CD8-positive, alpha-beta memory T cell (primary cell): ENCODE results near the gene RPP30. TPM values are rescaled to one million over a fixed set of nuclear protein-coding genes. Genes with fewer than 3 reads are reported as not detected.
A peak's percentile ranks its signal among the peaks of the same experiment; 100 is the strongest.

Source experiments
- CTCF ChIA-PET: fragments of 350-600 bp; sonication (Branson Sonifier 250); formaldehyde crosslinking; loops from one replicate; lab custom pipeline; 2021; ENCODE audit warnings: antibody characterized with exemption; lab: Charles Lee
- POLR2A ChIA-PET: fragments of 350-600 bp; sonication (Branson Sonifier 250); formaldehyde crosslinking; loops from one replicate; lab custom pipeline; 2021; ENCODE audit warnings: antibody characterized with exemption; lab: Charles Lee
- DNase-seq, 5 donors: peaks; one replicate each; pipeline versions ENCODE4 v3.0.0 to v3.0.0-alpha.2; 2020 to 2022; ENCODE audit warnings: mixed read lengths in 1 of 5
- H3K27ac ChIP-seq: one replicate; pipeline ENCODE4 v1.7.0; 2013; ENCODE audit warnings: low read depth, mild to moderate bottlenecking, low read length, moderate library complexity
- H3K27me3 ChIP-seq: 2 replicates; pipeline ENCODE4 v1.7.0; 2013; ENCODE audit warnings: low read length, mild to moderate bottlenecking; ENCODE audit not compliant: insufficient read depth, poor library complexity, severe bottlenecking
- H3K36me3 ChIP-seq: 2 replicates; pipeline ENCODE4 v1.7.0; 2013; ENCODE audit warnings: mild to moderate bottlenecking, low read length, moderate library complexity; ENCODE audit not compliant: insufficient read depth
- H3K4me1 ChIP-seq: 2 replicates; pipeline ENCODE4 v1.7.0; 2013; ENCODE audit warnings: mild to moderate bottlenecking, low read length, moderate library complexity; ENCODE audit not compliant: insufficient read depth
- H3K4me3 ChIP-seq: 2 replicates; pipeline ENCODE4 v1.7.0; 2013; ENCODE audit warnings: mild to moderate bottlenecking, low read length
- H3K9me3 ChIP-seq: 2 replicates; pipeline ENCODE4 v1.7.0; 2013; ENCODE audit warnings: mild to moderate bottlenecking, low read length
- H3K27ac Mint-ChIP-seq, 8 donors: one replicate each; pipeline ENCODE4 v1.8.0; 2020 to 2021; ENCODE audit warnings: mixed read lengths in 8 of 8, mild to moderate bottlenecking in 6 of 8, inconsistent platforms in 3 of 8, moderate library complexity in 3 of 8
- H3K27me3 Mint-ChIP-seq, 2 donors: one replicate each; pipeline ENCODE4 v1.8.0; 2020 to 2021; ENCODE audit warnings: mixed read lengths in 2 of 2, mild to moderate bottlenecking in 1 of 2, moderate library complexity in 1 of 2
- H3K36me3 Mint-ChIP-seq, 3 donors: one replicate each; pipeline ENCODE4 v1.8.0; 2020 to 2021; ENCODE audit warnings: mixed read lengths in 3 of 3, inconsistent platforms in 1 of 3, mild to moderate bottlenecking in 1 of 3
- H3K4me1 Mint-ChIP-seq, 3 donors: one replicate each; pipeline ENCODE4 v1.8.0; 2020 to 2021; ENCODE audit warnings: mixed read lengths in 3 of 3, inconsistent platforms in 1 of 3, mild to moderate bottlenecking in 1 of 3
- H3K4me3 Mint-ChIP-seq, 7 donors: one replicate each; pipeline ENCODE4 v1.8.0; 2020 to 2021; ENCODE audit warnings: mixed read lengths in 7 of 7, mild to moderate bottlenecking in 6 of 7, moderate library complexity in 4 of 7, inconsistent platforms in 2 of 7
- H3K9me3 Mint-ChIP-seq, 5 donors: one replicate each; pipeline ENCODE4 v1.8.0; 2020 to 2022; ENCODE audit warnings: mixed read lengths in 5 of 5, mild to moderate bottlenecking in 3 of 5, moderate library complexity in 2 of 5, inconsistent platforms in 1 of 5
- polyA plus RNA-seq: library from polyadenylated mRNA; unstranded; fragments of 300-500 nt; fragmentation: Illumina TruSeq; gene quantifications from one replicate; pipeline ENCODE4 v1.2.3, GENCODE V29; 2021
- total RNA-seq, 2 experiments: library from RNA; stranded (reverse); gene quantifications; one replicate each; pipeline ENCODE4 v1.2.3, GENCODE V29; 2021

Gene RPP30
- total and polyA plus RNA-seq, 3 experiments from 2014 or later: 40.3 to 130 (median 123) TPM

DNA sequence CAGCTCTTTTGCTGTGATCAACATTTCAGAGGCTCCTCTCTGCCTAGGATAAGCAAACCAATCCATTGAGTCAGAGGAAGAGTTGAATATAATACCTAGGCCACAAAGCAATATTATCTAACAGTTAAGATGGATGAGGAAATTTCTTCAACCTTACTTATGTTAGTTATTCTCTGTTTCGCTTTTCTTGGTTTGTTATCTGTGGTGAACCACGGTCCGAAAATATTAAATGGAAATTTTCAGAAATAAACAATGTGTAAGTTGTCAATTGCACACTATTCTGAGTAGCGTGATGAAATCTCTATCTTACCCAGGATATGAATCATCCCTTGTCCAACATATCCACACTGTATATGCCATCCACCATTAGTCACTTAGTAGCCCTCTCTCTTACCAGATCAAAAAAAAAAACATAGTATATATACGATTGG lies 12.4 kb upstream of the RPP30 start:
- CTCF ChIA-PET: interaction anchor here (1.6 kb wide), 1 partner anchor 12 kb away, joined by 8 read pairs; the partner anchor contains the start of gene RPP30
- peaks cover 0 to 4% (median 0%) of the 10 kb centered on the region in 3 donors for H3K36me3 Mint-ChIP-seq
- H3K27me3 Mint-ChIP-seq: peaks cover 32 to 71% of the 10 kb centered on the region in 2 donors
- peak overlapping the region in 3 of 7 donors; percentile 29 to 87 (median 85) for H3K4me3 Mint-ChIP-seq
- H3K4me1 Mint-ChIP-seq: peaks cover 5 to 15% (median 14%) of the 10 kb centered on the region in 3 donors
- POLR2A ChIA-PET: no interaction called here
- Histone ChIP-seq H3K27me3 (peaks cover 30% of the 10 kb centered on the region), H3K4me3 (no peak overlapping the region), H3K27ac (no peak overlapping the region), H3K36me3 (no peaks in the 10 kb centered on the region), H3K9me3 (no peaks in the 10 kb centered on the region), H3K4me1 (peaks cover 5% of the 10 kb centered on the region)
- no peak for DNase-seq
- no peaks in the 10 kb centered on the region for H3K9me3 Mint-ChIP-seq
- H3K27ac Mint-ChIP-seq: no peak overlapping the region

DNA sequence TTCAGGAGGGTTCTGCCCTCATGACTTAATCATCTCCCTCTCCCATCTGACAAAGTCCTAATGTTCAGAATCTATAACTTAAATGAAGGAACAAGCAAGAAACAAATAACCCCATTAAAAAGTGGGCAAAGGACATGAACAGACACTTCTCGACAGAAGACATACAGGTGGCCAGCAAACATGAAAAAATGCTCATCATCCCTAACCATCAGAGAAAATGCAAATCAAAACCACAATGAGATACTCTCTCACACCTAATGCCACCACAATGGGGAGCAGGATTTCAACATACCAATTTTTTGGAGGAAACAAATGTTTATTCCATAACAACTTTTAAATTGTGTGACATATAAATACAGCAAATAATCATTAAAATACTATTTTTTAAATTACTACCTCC lies 11.0 kb upstream of the RPP30 start:
- H3K9me3 Mint-ChIP-seq: no peaks in the 10 kb centered on the region
- H3K27me3 ChIP-seq: peaks cover 21% of the 10 kb centered on the region
- no peak for DNase-seq
- no peak overlapping the region for H3K27ac Mint-ChIP-seq
- peaks cover 5% of the 10 kb centered on the region for H3K4me1 ChIP-seq
- H3K36me3 ChIP-seq: no peaks in the 10 kb centered on the region
- peaks cover 0 to 4% (median 0%) of the 10 kb centered on the region in 3 donors for H3K36me3 Mint-ChIP-seq
- no peaks in the 10 kb centered on the region for H3K9me3 ChIP-seq
- no peak overlapping the region for H3K4me3 ChIP-seq
- H3K27me3 Mint-ChIP-seq: peaks cover 19 to 66% of the 10 kb centered on the region in 2 donors
- peaks cover 5 to 15% (median 14%) of the 10 kb centered on the region in 3 donors for H3K4me1 Mint-ChIP-seq
- CTCF ChIA-PET: interaction anchor here (2.4 kb wide), 1 partner anchor 10 kb away, joined by 10 read pairs; the partner anchor contains the start of gene RPP30
- H3K27ac ChIP-seq: no peak overlapping the region
- no peak overlapping the region for H3K4me3 Mint-ChIP-seq
- POLR2A ChIA-PET: interaction anchor here (0.9 kb wide), 1 partner anchor 11 kb away, joined by 3 read pairs; no protein-coding TSS in a partner anchor

DNA sequence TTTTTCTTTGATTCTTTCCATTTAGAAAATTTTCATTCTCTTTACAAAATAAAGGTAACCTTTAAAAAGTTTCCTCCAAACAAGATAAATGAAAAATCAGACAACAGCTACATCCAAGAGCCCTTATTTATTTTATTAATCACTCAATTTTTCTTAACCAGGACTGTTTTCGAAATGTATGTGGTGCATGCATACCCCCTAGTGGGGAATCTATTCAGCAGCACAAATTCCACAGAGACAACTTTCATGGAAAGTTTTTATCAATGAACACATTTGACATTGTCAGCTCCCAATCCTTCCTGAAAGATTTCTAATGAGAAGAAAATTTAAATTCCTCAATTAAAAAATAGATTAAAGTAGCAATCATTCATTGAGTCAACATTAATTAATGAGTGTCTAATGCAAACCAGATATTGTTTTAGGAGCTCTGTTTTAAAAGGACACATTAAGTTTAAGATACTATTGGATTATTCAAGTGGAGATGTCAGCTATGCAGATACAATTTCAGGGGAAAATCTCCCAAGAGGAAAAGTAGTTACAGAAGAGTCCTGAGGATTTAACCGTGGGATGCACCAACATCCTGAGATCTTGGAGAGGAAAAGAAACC lies 8.8 kb upstream of the RPP30 start:
- Mint-ChIP-seq H3K9me3 (no peaks in the 10 kb centered on the region), H3K4me3 (no peak overlapping the region), H3K36me3 (peaks cover 0 to 1% (median 0%) of the 10 kb centered on the region in 3 donors), H3K27ac (no peak overlapping the region), H3K4me1 (peaks cover 3 to 7% (median 5%) of the 10 kb centered on the region in 3 donors), H3K27me3 (peaks cover 14 to 72% of the 10 kb centered on the region in 2 donors)
- ChIA-PET POLR2A (no interaction called here), CTCF (interaction anchor here (0.8 kb wide), 1 partner anchor 434 kb away, joined by 3 read pairs; no protein-coding TSS in a partner anchor)
- H3K4me1 ChIP-seq: no peaks in the 10 kb centered on the region
- no peaks in the 10 kb centered on the region for H3K36me3 ChIP-seq
- no peak overlapping the region for H3K4me3 ChIP-seq
- peaks cover 6% of the 10 kb centered on the region for H3K27me3 ChIP-seq
- H3K9me3 ChIP-seq: no peaks in the 10 kb centered on the region
- no peak overlapping the region for H3K27ac ChIP-seq
- DNase-seq: no peak

DNA sequence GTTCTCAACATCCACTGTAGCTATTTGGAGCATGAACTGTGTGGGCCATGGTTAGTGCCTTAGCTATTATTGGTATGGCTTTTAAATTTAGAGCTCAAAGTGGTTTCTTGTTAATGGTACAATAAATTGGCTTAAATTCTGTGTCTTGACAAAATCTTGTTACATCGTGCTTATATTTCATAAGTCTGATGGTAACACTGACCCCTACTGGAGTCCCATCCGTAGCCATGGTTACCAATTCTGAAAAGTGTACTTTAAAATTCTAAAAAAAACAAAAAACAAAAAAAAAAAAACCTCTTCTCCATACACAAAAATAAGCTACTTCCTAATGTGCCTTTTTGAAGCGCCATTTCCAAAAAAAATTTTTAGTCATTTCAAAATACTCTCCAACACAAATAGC lies 6.4 kb upstream of the RPP30 start:
- Mint-ChIP-seq H3K4me3 (no peak overlapping the region), H3K27ac (no peak overlapping the region), H3K4me1 (peaks cover under 1 to 2% (median 1%) of the 10 kb centered on the region in 3 donors), H3K9me3 (peaks cover 0 to 9% (median 0%) of the 10 kb centered on the region in 5 donors), H3K27me3 (peaks cover 21 to 71% of the 10 kb centered on the region in 2 donors), H3K36me3 (no peaks in the 10 kb centered on the region)
- Histone ChIP-seq H3K4me3 (no peak overlapping the region), H3K9me3 (no peaks in the 10 kb centered on the region), H3K27me3 (no peaks in the 10 kb centered on the region), H3K36me3 (no peaks in the 10 kb centered on the region), H3K27ac (no peak overlapping the region), H3K4me1 (no peaks in the 10 kb centered on the region)
- CTCF ChIA-PET: interaction anchor here (1.9 kb wide), 1 partner anchor 15 kb away, joined by 5 read pairs; no protein-coding TSS in a partner anchor
- no peak for DNase-seq
- POLR2A ChIA-PET: no interaction called here

DNA sequence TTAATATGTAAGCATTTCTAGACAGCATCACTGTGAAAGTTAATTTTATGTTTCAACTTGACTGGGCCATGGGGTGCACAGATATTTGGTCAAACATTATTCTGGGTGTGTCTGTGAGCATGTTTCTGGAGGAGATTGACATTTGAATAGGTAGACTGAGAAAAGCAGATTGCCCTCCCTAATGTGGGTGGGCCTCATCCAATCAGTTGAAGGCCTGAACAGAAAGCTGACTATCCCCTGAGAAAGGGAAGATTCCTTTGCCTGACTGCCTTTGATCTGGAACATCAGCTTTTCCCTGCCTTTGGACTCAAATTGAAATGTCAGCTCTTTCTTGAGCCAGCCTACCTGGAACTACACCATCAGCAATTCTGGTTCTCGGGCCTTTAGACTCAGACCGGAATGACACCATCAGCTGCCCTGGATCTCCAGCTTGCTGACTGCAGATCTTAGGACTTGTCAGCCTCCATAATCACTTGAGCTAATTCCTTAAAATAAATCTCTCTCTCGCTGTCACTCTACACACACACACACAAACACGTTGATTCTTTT lies 5.7 kb upstream of the RPP30 start:
- DNase-seq: no peak
- H3K27me3 ChIP-seq: no peaks in the 10 kb centered on the region
- POLR2A ChIA-PET: no interaction called here

DNA sequence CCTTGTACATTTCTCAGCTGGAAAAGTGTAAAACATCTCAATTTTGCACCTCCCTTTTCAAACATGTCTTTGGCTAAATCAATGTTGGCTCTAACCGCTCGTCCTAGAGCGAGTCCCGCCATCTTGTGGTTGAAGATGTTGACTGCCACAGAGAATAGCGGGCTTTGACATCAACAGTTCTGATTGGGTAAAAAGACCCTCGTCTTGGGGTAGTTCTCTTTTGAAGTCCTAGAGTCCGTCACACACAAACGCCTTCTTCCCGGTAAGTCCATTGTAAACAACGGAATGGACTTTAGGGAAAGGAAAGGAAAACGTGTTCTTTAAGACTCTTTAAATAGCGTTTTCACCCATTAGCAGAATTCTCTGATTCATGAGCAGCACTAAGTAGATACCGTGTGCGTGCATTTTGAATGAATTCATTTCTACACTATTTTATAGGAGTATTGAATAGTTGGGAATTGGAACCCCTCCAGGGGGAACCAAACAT lies 452 bp upstream of the RPP30 start:
- peak overlapping the region; percentile 76 to 93 (median 88) for H3K27ac Mint-ChIP-seq
- H3K4me1 ChIP-seq: peaks cover 17% of the 10 kb centered on the region
- no peak overlapping the region for H3K27ac ChIP-seq
- peak overlapping the region; percentile 81 for H3K4me3 ChIP-seq
- peaks cover 13 to 37% of the 10 kb centered on the region in 2 donors for H3K27me3 Mint-ChIP-seq
- DNase-seq: peak in 4 of 5 donors; percentile 15 to 49 (median 28)
- peaks cover 34 to 50% (median 42%) of the 10 kb centered on the region in 3 donors for H3K4me1 Mint-ChIP-seq
- H3K27me3 ChIP-seq: no peaks in the 10 kb centered on the region
- H3K36me3 ChIP-seq: peaks cover 6% of the 10 kb centered on the region
- H3K9me3 ChIP-seq: no peaks in the 10 kb centered on the region
- POLR2A ChIA-PET: interaction anchor here (0.7 to 1.2 kb wide), 3 partner anchors 9 to 121 kb away, joined by 3 to 4 read pairs (median 3); no protein-coding TSS in a partner anchor
- peak overlapping the region; percentile 95 to 98 (median 96) for H3K4me3 Mint-ChIP-seq
- H3K36me3 Mint-ChIP-seq: peaks cover 0 to 19% (median 4%) of the 10 kb centered on the region in 3 donors
- H3K9me3 Mint-ChIP-seq: peaks cover 0 to 10% (median 0%) of the 10 kb centered on the region in 5 donors
- CTCF ChIA-PET: interaction anchor here (0.7 to 2.3 kb wide), 6 partner anchors 9 to 1038 kb away, joined by 3 to 10 read pairs (median 4); partner anchors contain the start of gene HTR7

More for the DNA sequence above, 5.7 kb upstream of the RPP30 start:
- Mint-ChIP-seq H3K36me3 (no peaks in the 10 kb centered on the region), H3K4me1 (peaks cover 6 to 9% (median 8%) of the 10 kb centered on the region in 3 donors), H3K9me3 (peaks cover 0 to 10% (median 0%) of the 10 kb centered on the region in 5 donors), H3K27me3 (peaks cover 22 to 69% of the 10 kb centered on the region in 2 donors), H3K27ac (no peak overlapping the region), H3K4me3 (no peak overlapping the region)
- Histone ChIP-seq H3K9me3 (no peaks in the 10 kb centered on the region), H3K36me3 (no peaks in the 10 kb centered on the region), H3K4me3 (no peak overlapping the region), H3K4me1 (no peaks in the 10 kb centered on the region), H3K27ac (no peak overlapping the region)
- CTCF ChIA-PET: interaction anchor here (1.9 kb wide), 1 partner anchor 14 kb away, joined by 5 read pairs; no protein-coding TSS in a partner anchor

DNA sequence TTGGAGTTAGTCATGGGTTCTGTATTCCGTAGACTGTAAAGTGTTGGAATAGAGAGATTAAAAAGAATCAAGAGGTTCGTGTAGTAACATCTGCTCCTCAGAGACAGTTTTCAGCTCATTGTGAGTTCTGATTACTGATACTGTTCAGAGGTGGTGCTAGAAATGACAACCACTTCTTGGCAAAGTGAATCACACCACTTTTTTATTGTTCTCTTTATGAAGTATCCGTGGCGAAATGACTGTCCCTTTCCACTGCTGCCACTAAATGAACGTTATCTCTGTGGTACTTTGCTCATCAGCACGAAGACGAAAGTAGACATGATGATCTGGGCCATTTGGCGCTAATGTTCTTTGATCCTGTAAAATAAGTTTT lies 860 bp downstream of the RPP30 start:
- H3K27ac ChIP-seq: peak overlapping the region; percentile 34
- peaks cover 17% of the 10 kb centered on the region for H3K4me1 ChIP-seq
- H3K4me3 ChIP-seq: peak overlapping the region; percentile 81
- no peaks in the 10 kb centered on the region for H3K9me3 ChIP-seq
- peaks cover 8 to 24% of the 10 kb centered on the region in 2 donors for H3K27me3 Mint-ChIP-seq
- peaks cover 0 to 10% (median 0%) of the 10 kb centered on the region in 5 donors for H3K9me3 Mint-ChIP-seq
- peaks cover 0 to 31% (median 11%) of the 10 kb centered on the region in 3 donors for H3K36me3 Mint-ChIP-seq
- peaks cover 13% of the 10 kb centered on the region for H3K36me3 ChIP-seq
- H3K4me1 Mint-ChIP-seq: peaks cover 34 to 50% (median 42%) of the 10 kb centered on the region in 3 donors
- peak overlapping the region; percentile 95 to 98 (median 96) for H3K4me3 Mint-ChIP-seq
- peak overlapping the region in 6 of 8 donors; percentile 79 to 93 (median 90) for H3K27ac Mint-ChIP-seq
- DNase-seq: no peak
- H3K27me3 ChIP-seq: no peaks in the 10 kb centered on the region
- ChIA-PET POLR2A (no interaction called here), CTCF (interaction anchor here (1.0 kb wide), 1 partner anchor 14 kb away, joined by 4 read pairs; the partner anchor contains the start of gene HTR7)
